PC-3 (cell line): ENCODE data around the gene HDAC6.

Source experiments
- EZH2 ChIP-seq: fragments of 300-600 bp; sonication (generic); IDR thresholded peaks from one replicate; pipeline ENCODE4 v1.6.1; 2017; ENCODE audit warnings: antibody characterized with exemption, mild to moderate bottlenecking, low read length; ENCODE audit not compliant: unreplicated experiment
- TF ChIP-seq, protein P1 (sequence below): fragments of 300-600 bp; sonication (generic); conservative IDR thresholded peaks from 2 replicates; pipeline ENCODE4 v1.5.1; 2017; ENCODE audit warnings: antibody characterized with exemption, low read depth, mild to moderate bottlenecking, low read length

DNA sequence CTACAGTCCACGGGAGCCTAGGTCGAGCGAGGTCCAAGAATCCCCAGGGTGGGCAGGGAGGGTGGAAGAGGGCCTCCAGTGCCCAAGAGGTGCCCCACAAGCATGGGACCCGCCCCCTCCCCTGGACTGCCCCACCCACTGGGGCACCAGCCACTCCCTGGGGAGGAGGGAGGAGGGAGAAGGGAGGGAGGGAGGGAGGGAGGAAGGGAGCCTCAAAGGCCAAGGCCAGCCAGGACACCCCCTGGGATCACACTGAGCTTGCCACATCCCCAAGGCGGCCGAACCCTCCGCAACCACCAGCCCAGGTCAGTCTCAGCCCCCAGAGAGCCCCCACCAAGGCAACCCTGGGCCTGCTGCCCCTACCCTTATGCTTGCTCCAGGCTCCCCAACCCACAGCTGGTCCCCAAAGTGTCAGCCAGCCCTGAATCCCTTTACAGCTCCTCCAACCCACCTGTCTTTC is 15.5 kb upstream of the HDAC6 start, which contains the start of gene GATA1:
- TF ChIP-seq, protein P1, sequence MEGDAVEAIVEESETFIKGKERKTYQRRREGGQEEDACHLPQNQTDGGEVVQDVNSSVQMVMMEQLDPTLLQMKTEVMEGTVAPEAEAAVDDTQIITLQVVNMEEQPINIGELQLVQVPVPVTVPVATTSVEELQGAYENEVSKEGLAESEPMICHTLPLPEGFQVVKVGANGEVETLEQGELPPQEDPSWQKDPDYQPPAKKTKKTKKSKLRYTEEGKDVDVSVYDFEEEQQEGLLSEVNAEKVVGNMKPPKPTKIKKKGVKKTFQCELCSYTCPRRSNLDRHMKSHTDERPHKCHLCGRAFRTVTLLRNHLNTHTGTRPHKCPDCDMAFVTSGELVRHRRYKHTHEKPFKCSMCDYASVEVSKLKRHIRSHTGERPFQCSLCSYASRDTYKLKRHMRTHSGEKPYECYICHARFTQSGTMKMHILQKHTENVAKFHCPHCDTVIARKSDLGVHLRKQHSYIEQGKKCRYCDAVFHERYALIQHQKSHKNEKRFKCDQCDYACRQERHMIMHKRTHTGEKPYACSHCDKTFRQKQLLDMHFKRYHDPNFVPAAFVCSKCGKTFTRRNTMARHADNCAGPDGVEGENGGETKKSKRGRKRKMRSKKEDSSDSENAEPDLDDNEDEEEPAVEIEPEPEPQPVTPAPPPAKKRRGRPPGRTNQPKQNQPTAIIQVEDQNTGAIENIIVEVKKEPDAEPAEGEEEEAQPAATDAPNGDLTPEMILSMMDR, result no peak
- TF ChIP-seq EZH2, result no peak
